NCI-H1694 (cell line): Measurements from ENCODE around the gene STEAP1B.

Experiments
- DNase-seq: peaks from one replicate; lab custom pipeline; 2025; lab: John Stamatoyannopoulos, UW

The STEAP1B gene

DNA sequence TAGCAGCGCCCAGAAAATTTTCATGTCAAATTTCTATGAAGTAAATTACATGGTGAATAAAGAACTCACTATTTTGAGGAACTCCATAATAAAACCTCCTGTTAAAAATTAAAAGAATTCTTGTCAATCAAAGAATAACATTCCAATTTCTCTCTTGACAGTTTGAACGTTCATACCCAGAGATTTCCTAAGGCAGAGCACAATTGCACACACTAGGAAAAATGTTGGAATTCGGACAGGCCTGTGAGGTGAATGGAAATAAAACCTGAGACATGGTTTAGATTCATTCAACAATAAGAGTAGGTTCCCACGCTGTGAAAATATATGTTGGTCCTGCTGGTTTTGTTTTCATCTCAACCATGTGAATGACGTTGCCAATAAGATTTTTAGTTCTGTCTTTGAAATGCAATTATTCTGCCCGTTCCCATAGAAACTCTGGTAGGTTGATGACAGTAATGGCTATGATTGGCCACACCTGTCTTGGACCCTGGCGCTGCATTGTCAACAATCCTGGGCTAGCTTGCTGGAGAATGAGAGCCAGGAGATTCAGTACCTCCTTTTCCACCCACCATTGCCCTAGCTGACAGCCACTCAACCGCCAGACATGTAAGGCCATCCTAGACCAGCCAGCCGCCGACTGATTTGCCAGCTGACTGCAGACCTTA, 99.7 kb downstream of the STEAP1B start:
- no peak for DNase-seq

DNA sequence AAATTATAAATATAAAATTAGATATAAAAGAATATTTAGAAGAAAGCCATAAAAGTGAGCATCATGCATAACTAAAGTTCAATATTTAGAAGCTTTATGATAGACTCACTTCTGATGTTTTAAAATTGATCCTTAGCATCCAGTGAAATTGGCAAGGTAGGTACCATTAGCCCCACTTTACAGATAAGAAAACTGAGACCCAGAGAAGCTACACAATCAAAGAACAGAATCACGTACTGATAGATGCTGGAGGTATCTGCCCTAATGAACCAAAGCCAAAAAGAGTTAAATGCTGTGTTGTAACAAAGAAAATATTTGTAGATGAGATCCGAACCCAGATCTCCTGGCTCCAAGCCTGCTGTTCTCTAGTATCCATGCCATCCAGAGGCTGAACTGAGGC, 100.4 kb downstream of the STEAP1B start:
- DNase-seq: no peak

DNA sequence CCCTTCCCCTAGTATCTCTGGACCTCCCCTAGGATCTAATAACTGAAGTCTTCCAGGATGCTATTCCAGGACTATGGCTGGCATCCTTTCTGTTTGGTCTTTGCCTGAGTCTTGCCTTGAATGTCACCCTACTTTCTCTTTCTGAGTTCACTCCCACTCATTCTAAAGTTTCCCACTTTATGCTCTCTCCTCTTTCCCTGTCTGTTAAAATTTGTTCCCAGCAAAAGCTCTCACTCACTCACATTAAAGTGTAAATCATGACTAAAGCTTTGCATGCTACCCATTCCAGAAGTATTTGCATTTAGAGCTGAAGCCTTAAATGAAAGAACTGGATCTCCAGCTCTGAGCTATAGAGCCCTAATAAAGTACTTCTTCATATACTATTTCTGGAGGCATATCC, 100.9 kb downstream of the STEAP1B start:
- no peak for DNase-seq

DNA sequence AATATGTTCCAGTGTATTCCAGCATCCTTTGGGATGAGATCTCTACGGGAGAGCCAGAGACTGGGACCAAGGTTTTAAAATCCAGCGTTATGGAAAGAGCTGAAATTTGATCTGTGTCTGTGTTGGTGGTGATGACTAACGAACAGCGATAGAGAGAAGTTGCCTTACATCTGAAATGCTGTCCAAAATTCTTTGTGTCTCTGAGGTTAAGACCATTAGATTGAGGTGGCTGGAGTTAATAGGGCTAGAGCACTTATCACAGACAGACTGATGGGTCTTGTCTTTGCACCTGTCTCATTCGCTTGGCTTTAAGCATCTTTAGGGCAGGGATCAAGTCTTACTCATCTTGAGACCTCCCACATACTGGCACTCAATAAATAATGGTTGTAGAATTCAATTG, 102.0 kb downstream of the STEAP1B start:
- DNase-seq: no peak

DNA sequence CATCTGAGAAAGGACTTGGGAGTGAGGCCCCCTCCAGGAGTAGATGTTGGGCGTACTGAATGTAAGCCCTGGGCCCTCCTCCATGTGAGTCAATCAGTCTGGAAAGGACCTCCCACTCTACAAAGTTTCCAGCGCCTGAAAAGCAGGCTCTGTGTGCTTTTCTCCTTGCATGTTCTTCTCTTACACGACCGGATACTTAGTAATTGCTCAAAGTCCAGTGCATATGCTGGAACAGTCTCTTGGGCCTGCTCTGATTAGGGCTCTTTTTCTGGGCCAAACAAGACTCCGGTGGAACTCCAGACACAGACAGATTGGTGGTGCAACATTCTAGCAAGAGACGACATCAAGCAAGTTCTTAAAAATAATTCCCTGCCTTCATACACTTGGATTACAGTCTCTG, 104.8 kb downstream of the STEAP1B start:
- DNase-seq: no peak

DNA sequence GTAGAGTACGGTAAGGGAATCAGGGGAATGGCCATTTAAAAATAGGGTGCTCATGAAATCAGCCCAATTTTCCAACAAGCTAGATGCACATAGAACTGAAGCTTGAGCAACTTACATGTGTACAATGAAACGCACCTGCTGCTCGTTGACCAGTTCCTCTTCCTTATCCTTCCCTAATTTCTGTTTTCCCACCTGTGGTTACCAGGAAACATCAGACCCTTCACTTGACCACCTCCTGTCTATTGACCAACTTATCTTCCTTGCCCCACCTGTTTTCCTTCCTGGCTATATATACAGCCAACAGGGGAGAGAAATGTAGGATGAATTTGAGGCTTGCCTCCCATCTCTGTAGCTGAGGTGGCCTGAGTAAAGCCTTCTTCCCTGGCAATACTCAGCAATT, 105.2 kb downstream of the STEAP1B start:
- no peak for DNase-seq

DNA sequence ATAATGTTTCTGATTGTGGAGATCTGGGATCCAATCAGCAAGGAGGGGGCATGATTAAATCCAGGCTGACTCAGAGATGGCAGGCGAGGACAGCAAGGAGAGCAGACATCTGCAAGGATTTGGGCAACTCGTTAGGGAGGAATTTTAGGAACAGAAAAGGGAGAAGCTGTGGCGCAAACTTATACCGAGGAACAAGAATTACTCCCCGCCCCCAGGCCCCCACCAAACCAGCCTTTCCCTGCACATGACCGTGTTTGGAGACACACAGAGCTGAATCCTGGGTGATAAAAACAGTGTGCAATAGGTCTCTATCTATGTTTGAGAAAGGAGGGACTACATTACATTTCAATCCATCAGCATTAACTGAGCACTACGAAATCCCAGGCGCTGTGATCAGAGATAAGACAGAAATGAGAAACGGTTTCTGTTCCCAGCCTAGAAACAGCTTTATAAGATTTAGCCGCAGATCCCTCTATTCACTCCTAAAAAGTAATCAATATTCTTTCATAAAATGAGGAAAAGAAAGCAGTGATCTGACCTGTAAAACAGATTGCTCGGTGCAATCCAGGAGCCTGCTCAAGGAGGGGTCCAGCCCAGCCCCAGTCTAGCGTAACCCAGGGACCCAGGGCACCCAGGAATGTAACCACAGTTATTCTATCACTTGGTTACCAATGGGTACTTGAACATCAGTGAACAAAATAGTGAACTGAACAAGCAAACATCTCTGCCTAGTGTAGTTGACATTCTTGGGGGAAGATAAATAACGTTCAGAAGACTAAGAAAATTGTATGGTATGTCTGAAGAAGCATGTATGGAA, 105.9 kb downstream of the STEAP1B start:
- DNase-seq: no peak

DNA sequence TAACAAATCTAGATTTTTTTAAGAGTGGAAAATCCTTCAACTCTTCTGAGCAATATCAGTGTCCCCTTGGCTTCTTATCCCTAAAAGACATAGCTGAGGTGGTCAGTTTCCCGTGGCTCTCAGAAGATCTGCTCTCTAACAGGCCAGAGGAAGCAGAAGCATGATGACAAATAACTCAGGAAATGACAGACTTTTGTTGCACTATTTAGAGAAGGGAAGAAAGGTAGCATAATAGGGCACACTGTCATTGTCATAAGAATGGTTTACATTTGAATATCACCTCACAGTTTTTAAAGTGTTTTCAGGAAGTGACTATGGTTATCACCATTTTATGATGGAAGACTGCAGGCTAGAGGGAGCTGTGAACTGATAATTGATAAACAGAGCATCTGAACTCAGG, 109.5 kb downstream of the STEAP1B start:
- DNase-seq: no peak

DNA sequence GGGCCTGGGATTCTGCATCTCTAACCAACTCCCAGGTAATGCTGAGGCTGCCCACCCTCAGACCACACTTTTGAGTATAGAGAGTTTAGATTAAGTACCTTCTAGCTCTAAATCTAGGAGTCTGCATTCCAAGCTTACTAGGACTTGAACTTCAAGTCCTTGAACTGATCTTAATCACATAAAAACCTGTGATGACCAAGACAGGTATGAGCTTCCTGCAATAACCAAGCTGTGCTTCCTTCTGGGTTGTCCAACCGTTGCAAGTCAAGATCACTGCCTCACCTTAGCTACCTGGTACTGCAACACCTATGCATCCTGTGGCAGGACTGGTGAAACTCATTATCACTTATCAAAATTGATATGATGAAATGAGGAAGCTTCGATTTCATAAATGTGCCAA, 110.1 kb downstream of the STEAP1B start:
- DNase-seq: no peak

DNA sequence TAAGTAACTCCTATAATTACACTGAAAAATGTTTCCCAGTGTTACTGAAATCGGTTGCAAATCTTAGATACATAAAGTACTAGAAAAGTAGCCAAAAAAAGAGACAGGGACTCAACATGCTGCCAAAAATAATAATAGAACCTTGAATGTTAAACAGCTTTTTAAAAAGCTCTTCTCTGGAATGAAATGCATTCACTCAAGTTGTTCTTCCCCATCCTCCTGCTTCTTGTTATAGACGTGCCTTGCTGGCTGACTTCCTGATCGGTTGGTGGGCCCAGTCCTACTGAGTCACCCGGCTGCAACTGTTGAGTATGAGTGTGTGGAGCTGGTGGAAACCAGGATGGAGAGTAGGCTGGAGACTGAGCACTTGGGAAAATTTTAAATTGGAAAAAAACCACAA, 112.4 kb downstream of the STEAP1B start:
- DNase-seq: no peak

DNA sequence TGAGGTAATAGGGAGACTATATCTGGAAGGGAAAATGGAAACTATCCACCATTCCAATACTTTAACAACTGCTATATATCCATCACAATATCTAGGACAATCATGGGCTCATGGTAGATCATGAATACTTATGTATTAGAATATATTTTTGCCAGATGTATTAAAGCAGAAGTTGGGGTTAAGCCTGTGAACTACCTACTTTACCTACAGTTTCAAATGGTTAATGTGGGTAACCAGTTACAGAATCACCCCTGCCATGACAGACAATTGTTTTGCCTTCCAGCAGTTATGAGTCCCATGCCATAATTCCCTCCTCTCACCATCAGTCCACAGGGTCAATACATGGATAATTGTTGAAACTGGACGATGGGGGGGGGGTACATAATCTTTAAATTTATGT, 113.1 kb downstream of the STEAP1B start:
- DNase-seq: no peak

DNA sequence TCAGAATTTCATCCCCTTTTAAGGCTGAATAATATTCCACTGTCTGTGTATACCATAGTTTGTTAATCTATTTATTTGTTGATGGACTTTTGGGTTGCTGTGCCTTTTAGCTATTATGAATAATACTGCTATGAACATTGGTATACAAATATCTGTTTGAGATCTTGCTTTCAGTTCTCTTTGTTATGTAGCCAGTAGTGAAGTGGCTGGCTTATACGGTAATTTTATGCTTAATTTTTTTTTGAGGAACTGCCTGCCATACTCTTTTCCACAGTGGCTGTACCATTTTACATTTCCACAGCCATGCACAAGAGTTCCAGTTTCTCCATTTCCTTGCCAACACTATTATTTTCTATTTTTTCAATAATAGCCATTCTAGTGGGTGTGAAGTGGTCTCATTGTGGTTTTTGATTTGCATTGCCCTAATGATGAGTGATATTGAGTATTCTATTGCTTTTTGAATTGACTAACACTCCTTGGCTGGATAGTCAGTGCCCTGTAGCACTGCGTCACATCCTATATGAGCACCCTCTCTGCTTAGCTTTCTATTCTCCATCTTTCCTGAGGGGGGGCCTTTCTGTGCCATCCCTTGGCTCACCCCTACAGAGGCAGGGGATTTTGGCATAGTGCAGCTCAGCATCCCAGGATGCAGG, 113.7 kb downstream of the STEAP1B start:
- DNase-seq: no peak

DNA sequence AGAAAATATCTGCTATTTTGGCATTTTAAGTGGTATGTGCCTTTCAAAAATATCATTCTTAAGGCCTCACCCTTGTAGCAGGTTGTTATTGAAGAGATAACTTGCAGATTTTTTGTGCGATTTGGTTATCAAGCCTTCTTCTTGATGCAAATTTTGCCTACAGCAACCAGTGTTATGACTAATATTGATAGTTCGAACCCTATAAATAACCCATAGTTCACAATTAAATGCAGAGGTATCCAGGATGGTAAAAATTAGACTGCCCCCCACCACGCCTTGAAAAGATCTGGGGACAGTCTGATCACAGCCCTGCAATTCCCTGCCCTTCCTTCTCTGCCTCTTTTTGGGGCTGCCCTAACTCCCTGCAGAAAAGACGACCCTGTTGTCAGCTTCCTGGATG, 114.7 kb downstream of the STEAP1B start:
- no peak for DNase-seq

DNA sequence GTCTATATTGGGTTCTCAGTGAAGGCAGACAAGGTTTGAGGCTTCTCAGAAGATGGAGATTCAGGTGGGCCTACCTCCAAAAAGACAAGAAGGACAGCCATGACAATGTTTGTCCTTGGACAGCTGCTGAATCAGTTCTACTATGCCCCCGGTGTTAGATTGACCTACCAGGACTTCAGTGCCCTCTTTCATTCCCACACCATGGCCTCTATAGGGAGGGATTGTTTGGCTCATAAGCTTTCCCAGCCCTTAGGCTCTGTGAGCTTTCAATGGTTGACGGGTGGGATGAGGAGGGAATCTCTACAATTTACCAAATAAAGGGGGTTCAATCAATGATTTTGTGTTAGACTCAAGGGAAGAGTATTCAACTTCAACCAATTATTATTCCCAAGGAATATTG, 119.7 kb downstream of the STEAP1B start:
- no peak for DNase-seq

DNA sequence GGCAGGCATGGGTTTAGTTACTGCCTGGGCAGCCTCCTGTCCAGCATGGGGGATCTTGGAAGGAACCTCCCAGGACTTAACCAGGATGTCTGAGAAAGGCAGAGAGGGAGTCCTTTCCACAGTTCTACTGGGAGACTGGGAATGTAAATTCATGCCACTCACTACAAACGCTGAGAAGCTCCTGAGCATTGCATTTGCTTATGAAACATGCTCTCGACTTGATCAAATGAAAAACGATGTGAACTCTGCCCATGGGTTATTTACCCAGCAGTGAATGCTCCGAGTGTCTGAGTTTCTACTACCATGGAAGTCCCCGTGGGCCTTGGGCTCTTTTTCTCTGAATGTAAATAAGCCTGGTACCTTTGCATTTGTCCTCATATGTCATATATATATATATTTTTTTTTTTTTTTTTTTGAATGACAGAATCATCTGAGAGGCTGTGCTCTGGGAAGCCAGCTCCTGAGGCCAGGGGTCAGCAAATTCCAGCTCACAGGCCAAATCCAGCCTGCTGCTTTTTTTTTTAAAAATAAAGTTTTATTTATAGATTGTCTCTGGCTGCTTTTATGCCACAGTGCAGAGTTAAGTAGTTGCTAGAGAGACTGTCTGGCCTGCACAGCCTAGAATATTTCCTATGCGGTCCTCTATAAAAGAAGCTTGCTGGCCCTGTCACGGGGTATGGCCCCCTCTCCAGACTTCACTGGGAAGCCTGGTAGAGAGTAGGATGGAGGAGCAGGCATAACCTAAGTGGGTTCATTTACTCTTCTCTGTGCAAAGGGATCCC, 121.6 kb downstream of the STEAP1B start:
- DNase-seq: no peak

DNA sequence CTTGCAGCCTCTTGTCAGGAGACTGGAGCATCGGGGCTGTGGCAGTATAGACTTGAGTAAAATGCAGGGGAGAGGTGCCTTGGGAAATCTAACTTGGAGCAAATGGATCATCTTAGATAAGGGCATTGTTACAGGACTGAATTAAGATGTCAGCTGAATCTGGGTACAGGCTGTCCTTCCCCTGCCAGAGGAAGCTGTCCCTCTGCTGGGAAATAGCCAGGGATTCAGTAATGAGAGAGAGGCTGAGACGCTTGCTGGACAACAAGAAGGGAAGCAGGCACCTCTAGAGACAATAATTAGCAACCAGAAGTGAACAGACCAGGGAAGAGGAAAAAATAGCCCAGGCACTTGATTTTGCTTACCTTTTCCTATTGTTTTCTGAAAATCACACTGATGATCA, 122.3 kb downstream of the STEAP1B start:
- DNase-seq: no peak

DNA sequence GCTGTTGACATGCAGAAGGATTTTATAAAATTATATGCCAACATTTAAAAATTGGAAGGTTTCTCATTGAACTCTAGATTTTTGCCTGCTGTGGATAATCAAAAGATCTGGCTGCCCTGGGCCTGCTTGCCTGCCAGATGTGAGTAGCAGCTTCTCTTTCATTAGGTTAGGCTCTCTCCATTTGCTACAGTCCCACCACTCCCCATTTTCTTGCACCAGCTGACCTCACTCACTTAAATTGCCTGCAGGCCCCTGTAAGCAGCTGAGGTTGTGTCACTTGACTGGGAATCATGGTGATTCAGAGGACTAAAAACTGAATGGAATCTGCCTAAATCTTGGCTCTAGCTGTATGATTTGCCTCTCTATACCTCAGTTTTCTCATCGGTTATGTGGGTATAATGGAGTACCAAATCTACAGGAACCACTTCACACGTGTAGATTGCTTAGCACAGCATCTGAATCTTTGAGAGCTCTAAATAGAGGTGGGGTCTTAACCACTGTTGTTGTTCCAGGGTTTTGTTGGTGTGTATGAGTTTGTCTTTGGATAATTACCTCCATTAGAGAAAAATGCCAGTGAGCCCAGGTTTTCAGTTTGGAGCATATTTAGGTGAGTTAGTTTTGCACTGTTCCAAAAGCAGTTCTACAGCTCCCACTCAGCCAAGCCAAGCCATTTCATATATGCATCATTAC, 124.5 kb downstream of the STEAP1B start:
- no peak for DNase-seq

DNA sequence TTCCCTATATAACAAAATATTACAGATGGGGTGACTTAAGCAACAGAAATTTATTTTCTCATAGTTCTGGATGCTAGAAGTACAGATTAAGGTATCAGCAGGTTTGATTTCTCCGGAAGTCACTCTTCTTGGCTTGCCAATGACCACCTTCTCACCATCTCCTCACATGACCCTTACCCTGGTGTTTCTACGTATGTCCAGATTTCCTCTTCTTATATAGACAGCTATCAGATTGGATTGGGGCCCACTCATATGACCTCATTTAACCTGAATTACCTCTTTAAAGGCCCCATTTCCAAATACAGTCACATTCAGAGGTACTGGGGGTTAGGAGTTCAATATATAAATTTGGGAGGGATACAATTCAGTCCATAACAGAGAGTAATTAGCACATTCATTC, 126.1 kb downstream of the STEAP1B start:
- DNase-seq: no peak

DNA sequence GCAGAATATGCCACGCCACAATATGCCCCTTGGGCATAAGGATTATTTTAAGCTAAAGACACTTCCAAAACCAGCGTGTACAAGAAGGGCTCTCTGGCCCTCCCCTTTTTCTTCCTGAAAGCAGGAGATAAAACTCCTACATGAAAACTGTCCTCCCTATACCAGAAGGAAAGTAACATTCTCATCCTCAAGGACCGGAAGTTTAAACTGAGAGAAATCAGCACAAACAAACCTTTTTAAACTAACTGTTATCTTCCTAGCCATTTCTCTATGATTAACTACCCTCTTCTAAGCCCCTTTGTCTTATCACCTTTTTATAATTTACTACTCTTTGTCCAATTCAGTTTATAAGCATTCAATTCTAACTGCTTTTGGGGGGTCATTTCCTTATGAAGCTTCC, 126.6 kb downstream of the STEAP1B start:
- no peak for DNase-seq

DNA sequence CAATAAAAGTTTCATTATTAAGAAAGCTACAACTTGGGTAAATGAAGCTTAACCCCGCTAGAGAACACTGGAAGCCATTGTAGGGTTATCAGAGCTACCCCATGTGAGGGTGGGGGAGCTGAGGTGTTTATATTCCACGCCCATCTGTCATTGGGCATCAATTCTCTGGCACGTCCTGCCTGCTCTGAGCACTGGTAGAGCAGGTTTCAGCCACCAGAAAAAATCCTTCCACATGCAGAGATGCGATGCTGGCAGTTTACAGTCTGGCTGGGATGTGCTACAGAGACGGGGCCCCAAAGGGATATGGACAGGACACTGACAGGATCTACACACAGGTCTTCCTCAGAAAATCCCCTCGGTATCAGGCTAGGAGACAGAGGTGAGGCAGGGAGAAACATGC, 127.1 kb downstream of the STEAP1B start:
- no peak for DNase-seq

DNA sequence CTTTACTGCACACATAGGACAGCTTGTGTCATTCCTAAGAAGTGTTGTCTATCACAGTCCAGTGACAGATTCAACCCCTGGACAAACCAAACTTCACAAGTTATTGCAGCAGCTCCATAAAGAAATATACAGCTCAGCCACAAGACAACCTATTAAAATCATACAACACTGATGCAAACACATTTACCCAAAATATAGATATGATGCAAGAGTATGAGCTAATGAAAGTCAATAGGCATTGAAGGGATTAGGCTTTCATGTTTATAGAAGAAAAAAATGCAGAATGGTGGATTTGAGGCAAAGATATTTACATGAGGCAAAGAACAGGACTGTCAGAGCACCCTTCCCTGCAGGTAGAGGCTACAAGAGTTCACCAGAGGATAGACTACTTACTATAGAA, 128.1 kb downstream of the STEAP1B start:
- DNase-seq: no peak
